Measurements from ENCODE around the gene CKAP5.

- no peak for TF ChIP-seq CTCF (IDR thresholded peaks at IDR 0.05; ENCODE audit: low read depth, low read length, poor library complexity, severe bottlenecking)
- no peak for TF ChIP-seq EZH2phosphoT487 (IDR thresholded peaks at IDR 0.05; ENCODE audit: borderline replicate concordance, low read length)
These were observed 107.2 kb downstream of the CKAP5 start for GRCh38 chr11:46738887-46739286.

Data from DOHH2 (cell line).